ENCODE measurements around the gene PROM1.

PROM1 gene

DNA sequence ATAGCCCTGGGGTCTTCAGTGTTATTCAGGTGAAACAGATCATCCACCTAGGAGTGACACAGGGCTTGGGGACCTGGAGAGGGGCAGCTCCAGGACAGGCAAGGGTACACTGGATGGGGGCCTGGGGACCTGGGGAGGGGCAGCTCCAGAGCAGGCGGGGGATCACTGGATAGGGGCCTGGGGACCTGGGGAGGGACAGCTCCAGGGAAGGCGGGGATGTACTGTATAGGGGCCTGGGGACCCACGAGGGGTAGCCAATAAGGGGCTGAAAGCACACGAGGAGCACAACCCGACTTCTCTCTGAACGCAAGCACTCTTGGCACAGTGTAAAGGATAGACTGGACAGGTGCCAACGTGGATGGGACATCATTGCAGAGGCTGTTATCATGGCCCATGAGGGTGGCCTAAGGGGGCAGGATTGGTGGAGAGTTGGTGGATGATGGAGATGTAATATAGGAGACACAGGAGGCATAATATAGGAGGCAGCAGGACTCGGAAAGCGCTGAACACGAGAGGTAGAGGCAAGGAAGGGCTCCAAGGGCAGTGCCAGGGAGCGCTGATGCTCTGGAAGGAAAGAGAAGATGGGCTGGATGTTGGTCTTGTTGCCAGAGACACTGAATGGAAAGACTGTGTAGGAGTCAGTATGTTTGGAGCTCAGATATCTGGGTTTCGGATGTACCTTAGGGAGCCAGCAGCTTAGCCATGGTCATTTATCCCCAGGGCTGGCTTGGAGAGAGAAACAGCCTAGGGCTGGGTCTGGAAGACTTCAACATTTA, 82.9 kb downstream of the PROM1 start:
- CTCF ChIA-PET: interaction anchor here (0.7 to 3.7 kb wide), 19 partner anchors 9 to 1883 kb away, joined by 3 to 24 read pairs (median 4); partner anchors contain the start of gene FGFBP2
- no peaks in the 10 kb centered on the region for H3K9me3 ChIP-seq (ENCODE audit: control insufficient read depth, insufficient read depth, low read depth, low read length)
- no peak overlapping the region for H3K4me3 ChIP-seq (ENCODE audit: low read depth, low read length)
- H3K36me3 ChIP-seq (ENCODE audit: control insufficient read depth in 2 of 2, insufficient read depth in 1 of 2, low read length in 2 of 2): no peaks in the 10 kb centered on the region
- H3K4me1 ChIP-seq (ENCODE audit: control insufficient read depth, insufficient read depth, low read length): no peaks in the 10 kb centered on the region
- POLR2A ChIA-PET: no interaction called here
- TF ChIP-seq ZNF514 (tag by site-specific recombination; IDR thresholded peaks at IDR 0.05) (no peak), KLF9 (tag by site-specific recombination; IDR thresholded peaks at IDR 0.05; ENCODE audit: low read depth) (no peak), PRDM2 (tag by site-specific recombination; IDR thresholded peaks at IDR 0.05; ENCODE audit: borderline replicate concordance) (no peak), SP3 (tag by site-specific recombination; IDR thresholded peaks at IDR 0.05) (no peak), ZNF571 (tag by site-specific recombination; IDR thresholded peaks at IDR 0.05) (no peak)
- TF ChIP-seq, protein P1, sequence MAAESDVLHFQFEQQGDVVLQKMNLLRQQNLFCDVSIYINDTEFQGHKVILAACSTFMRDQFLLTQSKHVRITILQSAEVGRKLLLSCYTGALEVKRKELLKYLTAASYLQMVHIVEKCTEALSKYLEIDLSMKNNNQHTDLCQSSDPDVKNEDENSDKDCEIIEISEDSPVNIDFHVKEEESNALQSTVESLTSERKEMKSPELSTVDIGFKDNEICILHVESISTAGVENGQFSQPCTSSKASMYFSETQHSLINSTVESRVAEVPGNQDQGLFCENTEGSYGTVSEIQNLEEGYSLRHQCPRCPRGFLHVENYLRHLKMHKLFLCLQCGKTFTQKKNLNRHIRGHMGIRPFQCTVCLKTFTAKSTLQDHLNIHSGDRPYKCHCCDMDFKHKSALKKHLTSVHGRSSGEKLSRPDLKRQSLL (tag by site-specific recombination; IDR thresholded peaks at IDR 0.05): no peak
- no peak overlapping the region for H3K27ac ChIP-seq (ENCODE audit: extremely low read depth, low read depth, low read length)

DNA sequence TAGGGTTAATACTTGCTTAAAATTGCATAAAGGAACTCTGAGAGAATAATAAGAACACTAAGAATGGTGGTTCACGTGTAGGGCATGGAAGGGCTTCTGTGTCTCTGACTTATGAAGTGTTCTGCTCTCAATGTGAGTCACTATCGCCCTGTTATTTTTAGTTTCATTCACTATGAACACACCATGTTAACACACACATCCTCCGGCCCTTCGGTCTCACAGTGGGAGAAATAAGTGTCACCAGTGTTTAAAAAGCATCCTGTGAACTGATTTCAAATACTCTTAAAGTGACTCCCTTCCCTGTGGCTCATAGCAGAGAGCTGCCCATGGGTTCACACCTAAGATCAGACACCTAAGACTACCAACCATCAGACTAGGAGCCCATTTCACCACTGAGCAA, 87.0 kb downstream of the PROM1 start:
- H3K36me3 ChIP-seq (ENCODE audit: control insufficient read depth in 2 of 2, insufficient read depth in 1 of 2, low read length in 2 of 2): no peaks in the 10 kb centered on the region
- no peaks in the 10 kb centered on the region for H3K4me1 ChIP-seq (ENCODE audit: control insufficient read depth, insufficient read depth, low read length)
- H3K27ac ChIP-seq (ENCODE audit: extremely low read depth, low read depth, low read length): no peak overlapping the region
- no peaks in the 10 kb centered on the region for H3K9me3 ChIP-seq (ENCODE audit: control insufficient read depth, insufficient read depth, low read depth, low read length)
- H3K4me3 ChIP-seq (ENCODE audit: low read depth, low read length): no peak overlapping the region
- ChIA-PET POLR2A (no interaction called here), CTCF (interaction anchor here (2.2 kb wide), 1 partner anchor 191 kb away, joined by 10 read pairs; no protein-coding TSS in a partner anchor)
- TF ChIP-seq ZNF184 (tag by site-specific recombination; IDR thresholded peaks at IDR 0.05) (no peak), SP7 (tag by site-specific recombination; IDR thresholded peaks at IDR 0.05) (no peak), ZNF37A (tag by site-specific recombination; IDR thresholded peaks at IDR 0.05) (no peak), ZSCAN23 (tag by site-specific recombination; IDR thresholded peaks at IDR 0.05) (no peak), TSHZ1 (tag by site-specific recombination; IDR thresholded peaks at IDR 0.05; ENCODE audit: borderline replicate concordance) (no peak), ZNF768 (tag by site-specific recombination; IDR thresholded peaks at IDR 0.05) (no peak), OVOL3 (tag by site-specific recombination; IDR thresholded peaks at IDR 0.05) (no peak)
